ENCODE results near the gene DENND4B.

Gene DENND4B

GRCh38 chr1:153968408-153968807 lies 21.9 kb upstream of the DENND4B start:
- DNase-seq (ENCODE audit: low read depth): no peak

GRCh38 chr1:153968000-153968363 lies 21.5 kb upstream of the DENND4B start:
- DNase-seq (ENCODE audit: low read depth): no peak

GRCh38 chr1:153967107-153967999 lies 20.8 kb upstream of the DENND4B start, which contains the start of gene CREB3L4:
Gene CREB3L4, plus strand, starts transcription at chr1:153967902. Its CDS starts 624 bp downstream, at chr1:153968526.
- peak; percentile 75 for DNase-seq (ENCODE audit: low read depth)

GRCh38 chr1:153963850-153964331 lies 17.4 kb upstream of the DENND4B start:
- no peak for DNase-seq (ENCODE audit: low read depth)

- peak; percentile 94 for DNase-seq (ENCODE audit: low read depth)
Measured at GRCh38 chr1:153963030-153963849, 16.7 kb upstream of the DENND4B start, which contains the start of gene SLC39A1. Gene SLC39A1, minus strand, starts transcription at chr1:153963537. Its CDS starts 822 bp downstream, at chr1:153962715.

- DNase-seq (ENCODE audit: low read depth): no peak
Measured at GRCh38 chr1:153962088-153963029, 15.8 kb upstream of the DENND4B start.

- DNase-seq (ENCODE audit: low read depth): no peak
Measured at GRCh38 chr1:153961421-153961820, 14.9 kb upstream of the DENND4B start.

GRCh38 chr1:153960206-153960605 lies 13.7 kb upstream of the DENND4B start:
- DNase-seq (ENCODE audit: low read depth): no peak

- no peak for DNase-seq (ENCODE audit: low read depth)
Measured at GRCh38 chr1:153959454-153959853, 12.9 kb upstream of the DENND4B start.

GRCh38 chr1:153958961-153959260 lies 12.4 kb upstream of the DENND4B start:
- DNase-seq (ENCODE audit: low read depth): no peak

- DNase-seq (ENCODE audit: low read depth): peak; percentile 97
Measured at GRCh38 chr1:153958111-153958960, 11.8 kb upstream of the DENND4B start, which contains the start of gene CRTC2. Gene CRTC2, minus strand, starts transcription at chr1:153958612. Its CDS starts 115 bp downstream, at chr1:153958497.

GRCh38 chr1:153957744-153958110 lies 11.2 kb upstream of the DENND4B start:
- no peak for DNase-seq (ENCODE audit: low read depth)

GRCh38 chr1:153956997-153957715 lies 10.6 kb upstream of the DENND4B start:
- no peak for DNase-seq (ENCODE audit: low read depth)

- DNase-seq (ENCODE audit: low read depth): no peak
Measured at GRCh38 chr1:153954826-153955225, 8.3 kb upstream of the DENND4B start.

GRCh38 chr1:153953859-153954365 lies 7.4 kb upstream of the DENND4B start:
- DNase-seq (ENCODE audit: low read depth): no peak

- no peak for DNase-seq (ENCODE audit: low read depth)
Measured at GRCh38 chr1:153951801-153952200, 5.3 kb upstream of the DENND4B start.

- DNase-seq (ENCODE audit: low read depth): no peak
Measured at GRCh38 chr1:153951183-153951582, 4.7 kb upstream of the DENND4B start.

GRCh38 chr1:153945795-153946621 lies 510 bp downstream of the DENND4B start:
- peak; percentile 63 for DNase-seq (ENCODE audit: low read depth)

Measured in T follicular helper cell (primary cell).